ENCODE data around the gene GALM. TPM values are rescaled to one million over a fixed set of nuclear protein-coding genes. Genes with fewer than 3 reads are reported as not detected.
"Not testable (repeated sequence)": the region's sequence is repeated elsewhere in the genome, so short reads cannot be mapped to it uniquely, and the experiment has no call there.

Gene GALM
- total RNA-seq, 2 donors from 2014 or later: 51.6 to 59.0 TPM

GRCh38 chr2:38668779-38669479, 3.0 kb downstream of the GALM start:
- ATAC-seq: no peak
- no peak for DNase-seq
- intact Hi-C loops (cut with DNase I, micrococcal nuclease): loop anchor here in 1 of 2 donors (5.0 kb wide), 1 partner anchor 67 kb away; the partner anchor contains the start of gene HNRNPLL

- DNase-seq: no peak
- ATAC-seq: no peak
- intact Hi-C loops (cut with DNase I, micrococcal nuclease): no loop called here
These were observed 5.4 kb downstream of the GALM start for GRCh38 chr2:38671303-38671702.

GRCh38 chr2:38671946-38672345, 6.0 kb downstream of the GALM start:
- intact Hi-C loops (cut with DNase I, micrococcal nuclease): no loop called here
- ATAC-seq: no peak
- DNase-seq: no peak

GRCh38 chr2:38672445-38673391, 6.8 kb downstream of the GALM start:
- ATAC-seq (no peak), DNase-seq (no peak)
- intact Hi-C loops (cut with DNase I, micrococcal nuclease): no loop called here

- ATAC-seq: no peak
- DNase-seq: no peak
- intact Hi-C loops (cut with DNase I, micrococcal nuclease): no loop called here
These were observed 10.8 kb downstream of the GALM start for GRCh38 chr2:38676681-38677080.

GRCh38 chr2:38680868-38681267, 15.0 kb downstream of the GALM start:
- DNase-seq; intact Hi-C loops (cut with DNase I, micrococcal nuclease); ATAC-seq: not testable (repeated sequence)

- DNase-seq (no peak), ATAC-seq (no peak)
- intact Hi-C loops (cut with DNase I, micrococcal nuclease): no loop called here
These were observed 16.2 kb downstream of the GALM start for GRCh38 chr2:38682008-38682575.

GRCh38 chr2:38682620-38683019, 16.7 kb downstream of the GALM start:
- ATAC-seq; DNase-seq; intact Hi-C loops (cut with DNase I, micrococcal nuclease): not testable (repeated sequence)

- ATAC-seq (no peak), DNase-seq (no peak)
- intact Hi-C loops (cut with DNase I, micrococcal nuclease): no loop called here
These were observed 17.9 kb downstream of the GALM start for GRCh38 chr2:38683766-38684165.

- ATAC-seq (peak; percentile 33), DNase-seq (no peak)
- intact Hi-C loops (cut with DNase I, micrococcal nuclease): no loop called here
These were observed 19.3 kb downstream of the GALM start for GRCh38 chr2:38685116-38685735.

GRCh38 chr2:38690499-38691420, 24.8 kb downstream of the GALM start:
- DNase-seq (peak; percentile 42 to 60), ATAC-seq (peak; percentile 93)
- intact Hi-C loops (cut with DNase I, micrococcal nuclease): no loop called here

GRCh38 chr2:38691994-38692393, 26.1 kb downstream of the GALM start:
- no peak for ATAC-seq
- DNase-seq: no peak
- intact Hi-C loops (cut with DNase I, micrococcal nuclease): no loop called here

- ATAC-seq (peak; percentile 59), DNase-seq (no peak)
- intact Hi-C loops (cut with DNase I, micrococcal nuclease): no loop called here
These were observed 26.9 kb downstream of the GALM start for GRCh38 chr2:38692636-38693318.

GRCh38 chr2:38697116-38697840, 31.4 kb downstream of the GALM start:
- DNase-seq (peak in 1 of 2 donors; percentile 30), ATAC-seq (no peak)
- intact Hi-C loops (cut with DNase I, micrococcal nuclease): no loop called here

GRCh38 chr2:38698467-38699003, 32.6 kb downstream of the GALM start:
- intact Hi-C loops (cut with DNase I, micrococcal nuclease): no loop called here
- ATAC-seq: no peak
- DNase-seq: no peak

GRCh38 chr2:38700113-38700785, 34.3 kb downstream of the GALM start:
- no peak for DNase-seq
- intact Hi-C loops (cut with DNase I, micrococcal nuclease): no loop called here
- no peak for ATAC-seq
